GM18867 (cell line): ENCODE measurements around the gene TMEM217.
"Not testable (repeated sequence)": the region's sequence is repeated elsewhere in the genome, so short reads cannot be mapped to it uniquely, and the experiment has no call there.

Experiments
- ATAC-seq: cut with Tn5 transposase; IDR thresholded peaks from one replicate; pipeline ENCODE4 v1.9.1; 2021; ENCODE audit warnings: mild to moderate bottlenecking, moderate library complexity; ENCODE audit not compliant: unreplicated experiment

Gene TMEM217

DNA sequence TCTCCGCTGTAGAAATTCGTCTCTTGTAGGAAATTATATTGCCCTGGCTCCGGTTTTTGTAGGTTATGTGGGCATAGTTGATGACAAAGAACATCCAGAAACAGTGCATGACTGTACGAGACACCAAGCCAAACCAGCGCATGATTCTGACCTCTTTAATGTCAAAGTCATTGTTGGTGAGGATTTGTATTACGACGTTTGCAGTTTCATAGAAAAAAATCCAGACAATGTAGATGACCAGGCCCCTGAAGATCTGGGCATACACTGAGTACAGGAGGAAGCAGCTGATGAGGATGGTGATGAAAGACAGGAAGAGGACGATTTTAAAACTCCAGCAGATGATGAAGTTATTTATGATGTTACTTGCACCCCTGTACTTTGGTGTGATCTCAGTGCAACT lies 39.4 kb downstream of the TMEM217 start:
- ATAC-seq: no peak

DNA sequence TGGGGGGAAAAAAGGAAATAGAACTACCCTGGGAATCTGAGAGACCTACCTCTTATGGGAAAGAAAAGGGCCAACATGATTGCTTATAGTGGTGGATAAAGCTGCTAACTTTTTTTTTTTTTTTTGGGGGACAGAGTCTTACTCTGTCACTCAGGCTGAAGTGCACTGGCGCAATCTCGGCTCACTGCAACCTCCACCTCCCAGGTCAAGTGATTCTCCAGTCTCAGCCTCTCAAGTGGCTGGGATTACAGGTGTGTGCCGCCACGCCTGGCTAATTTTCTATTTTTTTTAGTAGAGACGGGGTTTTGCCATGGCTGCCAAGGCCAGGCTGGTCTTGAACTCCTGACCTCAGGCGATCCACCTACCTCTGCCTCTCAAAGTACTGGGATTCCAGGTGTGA lies 39.9 kb downstream of the TMEM217 start:
- ATAC-seq: no peak

GRCh38 chr6:37212268-37212667 lies 45.7 kb downstream of the TMEM217 start:
- no peak for ATAC-seq

- ATAC-seq: peak; percentile 54
Measured at GRCh38 chr6:37210313-37210968, 47.5 kb downstream of the TMEM217 start.

GRCh38 chr6:37209461-37210205 lies 48.3 kb downstream of the TMEM217 start:
- ATAC-seq: no peak

GRCh38 chr6:37208793-37209192 lies 49.2 kb downstream of the TMEM217 start:
- no peak for ATAC-seq

DNA sequence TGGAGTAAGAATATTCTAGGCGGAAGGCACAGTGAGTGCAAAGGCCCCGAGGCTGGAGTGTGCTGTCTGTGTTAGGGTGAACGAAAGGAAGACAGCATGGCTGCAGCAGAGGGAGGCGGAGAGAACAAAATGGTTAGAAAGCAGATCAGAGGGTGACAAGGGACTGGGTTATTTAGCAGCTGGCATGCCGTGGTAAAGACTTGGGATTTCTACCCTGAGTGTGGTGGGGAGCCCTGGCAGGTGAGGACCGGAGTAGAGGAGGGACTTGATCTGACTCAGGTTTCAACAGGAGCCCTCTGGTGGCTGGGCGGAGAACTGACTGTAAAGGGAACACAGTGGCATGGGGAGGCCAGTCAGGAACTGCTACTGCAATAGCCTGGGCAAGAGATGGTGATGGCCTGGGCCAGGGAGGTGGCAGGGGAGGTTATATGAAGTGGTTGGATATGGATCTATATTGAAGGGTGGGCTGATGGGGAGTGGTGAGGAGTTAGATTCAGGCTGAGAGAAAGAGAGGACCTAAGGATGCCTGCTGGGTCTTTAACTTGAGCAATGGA lies 50.0 kb downstream of the TMEM217 start:
- ATAC-seq: peak; percentile 73

DNA sequence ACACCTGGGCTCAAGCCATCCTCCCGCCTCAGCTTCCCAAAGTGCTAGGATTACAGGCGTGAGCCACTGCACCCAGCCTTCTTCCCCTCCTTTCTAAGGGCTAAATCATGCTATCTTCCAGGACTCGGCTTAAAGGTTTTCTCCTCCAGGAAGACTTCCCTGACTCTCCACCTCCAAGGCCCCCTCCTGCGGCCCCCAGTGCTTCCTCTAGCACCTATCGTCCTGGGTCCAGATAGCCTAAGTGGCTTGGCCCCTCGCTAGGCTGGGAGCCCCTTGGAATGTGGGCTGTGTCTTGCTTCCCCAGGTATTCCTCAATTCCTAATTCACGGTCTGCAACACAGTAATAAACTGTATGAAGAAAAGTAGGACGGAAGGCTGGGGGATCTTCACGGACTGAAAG lies 51.3 kb downstream of the TMEM217 start:
- no peak for ATAC-seq

GRCh38 chr6:37205997-37206340 lies 52.0 kb downstream of the TMEM217 start:
- ATAC-seq: no peak

DNA sequence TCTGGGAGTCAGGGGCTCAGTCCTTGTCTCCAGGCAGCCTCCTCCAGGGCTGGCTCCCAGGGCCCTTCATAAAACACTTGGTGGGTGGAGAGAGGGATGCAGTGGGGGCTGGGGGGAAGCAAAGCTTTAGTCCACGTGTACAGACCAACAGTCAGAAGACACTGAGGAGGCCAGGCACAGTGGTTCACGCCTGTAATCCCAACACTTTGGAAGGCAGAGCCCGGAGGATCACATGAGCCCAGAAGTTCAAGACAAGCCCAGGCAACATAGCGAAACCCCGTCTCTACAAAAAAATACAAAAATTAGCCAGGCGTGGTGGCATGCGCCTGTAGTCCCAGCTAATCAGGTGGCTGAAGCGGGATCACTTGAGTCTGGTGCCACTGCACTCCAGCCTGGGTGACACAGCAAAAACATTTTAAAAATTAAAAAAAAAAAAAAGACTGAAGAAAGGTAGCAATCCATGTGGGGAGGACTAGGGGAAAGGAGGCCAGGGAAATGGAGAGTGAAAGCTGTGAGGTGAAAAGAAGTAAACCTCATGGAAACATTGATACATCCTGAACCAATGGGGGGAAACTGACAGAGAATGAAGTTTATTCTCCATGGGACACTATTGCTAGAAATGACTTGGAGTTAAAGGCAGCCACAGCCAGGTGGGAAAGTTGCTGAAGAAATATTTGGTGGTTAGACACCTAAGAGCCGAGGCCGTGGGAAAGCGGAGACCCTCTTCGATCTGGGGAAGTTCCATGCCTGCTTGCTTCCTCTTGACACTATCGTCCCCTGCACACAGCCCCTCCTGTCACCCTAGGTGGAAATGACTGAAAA lies 52.6 kb downstream of the TMEM217 start:
- ATAC-seq: no peak

DNA sequence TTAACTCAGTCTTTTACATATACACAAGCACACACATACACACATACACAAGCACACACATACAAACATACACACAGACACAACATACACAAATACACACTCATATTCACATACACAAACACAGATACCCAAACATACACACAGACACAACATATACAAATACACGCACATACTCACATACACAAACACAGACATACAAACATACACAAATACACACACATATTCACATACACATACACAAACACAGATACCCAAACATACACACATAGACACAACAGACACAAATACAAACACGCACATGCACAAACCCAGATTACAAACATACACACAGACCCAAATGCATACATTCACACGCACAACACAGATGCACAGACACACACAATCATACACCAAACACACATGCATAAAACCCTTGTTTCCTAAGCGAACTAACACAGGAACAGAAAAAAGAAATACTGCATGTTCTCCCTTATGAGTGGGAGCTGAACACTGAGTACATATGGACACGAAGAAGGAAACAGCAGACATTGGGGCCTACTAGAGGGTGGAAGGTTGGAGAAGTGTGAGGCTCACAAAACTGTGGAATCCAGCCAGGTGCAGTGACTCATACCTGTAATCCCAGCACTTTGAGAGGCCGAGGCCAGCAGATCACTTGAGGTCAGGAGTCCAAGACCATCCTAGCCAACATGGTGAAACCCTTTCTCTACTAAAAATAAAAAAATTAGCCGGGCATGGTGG lies 53.8 kb downstream of the TMEM217 start:
- no peak for ATAC-seq

DNA sequence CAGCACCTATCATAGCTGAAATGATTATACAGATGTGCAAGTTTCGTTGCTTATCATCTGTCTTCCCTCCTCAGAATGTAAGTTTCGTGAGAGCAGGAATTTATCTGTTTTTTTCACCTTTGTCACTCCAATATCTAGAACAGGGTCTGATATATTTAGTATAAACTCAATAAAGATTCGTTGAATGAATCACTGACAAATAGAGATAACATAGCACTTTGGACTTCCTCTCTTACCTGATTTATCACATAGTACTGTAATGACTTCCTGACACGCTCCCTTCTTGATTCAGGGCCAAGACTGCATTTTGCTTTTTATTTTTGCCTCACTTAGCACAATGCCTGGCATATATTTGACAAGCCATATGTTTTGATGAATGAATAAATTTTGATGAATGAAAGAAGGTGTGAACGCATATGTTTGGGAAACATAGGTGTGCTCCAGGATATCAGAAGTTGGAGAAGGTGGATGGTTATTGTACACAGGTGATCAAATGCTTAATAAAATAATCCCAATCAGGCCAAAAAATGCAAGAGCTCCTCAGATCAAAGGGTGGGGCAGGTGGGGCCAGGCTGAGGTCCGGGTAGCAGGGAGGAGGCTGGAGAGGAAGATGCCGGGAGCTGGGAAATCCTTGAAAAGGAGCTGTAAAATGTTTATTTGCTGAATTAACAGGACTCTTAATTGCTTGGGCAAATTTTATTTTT lies 55.0 kb downstream of the TMEM217 start:
- no peak for ATAC-seq

- ATAC-seq: no peak
Measured at GRCh38 chr6:37201726-37202125, 56.2 kb downstream of the TMEM217 start.

- ATAC-seq: no peak
Measured at GRCh38 chr6:37200085-37200484, 57.9 kb downstream of the TMEM217 start.

DNA sequence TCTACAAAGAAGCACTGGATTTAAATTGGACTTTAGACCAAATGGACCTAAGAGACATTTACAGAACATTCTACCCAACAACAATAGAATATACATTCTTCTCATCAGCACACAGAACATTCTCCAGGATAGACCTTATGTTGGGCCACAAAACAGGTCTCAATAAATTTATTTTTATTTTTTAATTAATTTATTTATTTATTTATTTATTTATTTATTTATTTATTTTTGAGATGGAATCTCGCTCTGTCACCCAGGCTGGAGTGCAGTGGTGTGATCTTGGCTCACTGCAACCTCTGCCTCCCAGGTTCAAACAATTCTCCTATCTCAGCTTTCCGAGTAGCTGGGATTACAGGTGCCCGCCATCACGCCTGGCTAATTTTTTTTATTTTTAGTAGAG lies 61.5 kb downstream of the TMEM217 start:
- not testable (repeated sequence) for ATAC-seq

- not testable (repeated sequence) for ATAC-seq
Measured at GRCh38 chr6:37194886-37195285, 63.1 kb downstream of the TMEM217 start.

DNA sequence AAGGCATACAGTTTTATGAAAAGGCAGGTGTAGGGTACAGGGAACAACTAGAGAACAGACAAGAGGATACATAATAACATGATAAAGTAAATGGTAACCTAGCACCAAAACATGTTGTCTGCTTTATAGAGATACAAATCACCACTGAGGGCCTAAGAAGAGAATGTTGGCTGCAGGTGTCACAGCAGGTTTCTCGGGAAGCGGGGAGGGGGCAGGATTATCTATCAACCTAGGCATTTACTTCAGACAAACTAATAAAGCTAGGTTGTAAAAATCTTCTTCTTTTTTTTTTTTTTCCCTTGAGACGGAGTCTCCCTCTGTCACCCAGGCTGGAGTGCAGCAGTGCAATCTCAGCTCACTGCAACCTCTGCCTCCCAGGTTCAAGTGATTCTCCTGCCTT lies 65.3 kb downstream of the TMEM217 start:
- no peak for ATAC-seq

DNA sequence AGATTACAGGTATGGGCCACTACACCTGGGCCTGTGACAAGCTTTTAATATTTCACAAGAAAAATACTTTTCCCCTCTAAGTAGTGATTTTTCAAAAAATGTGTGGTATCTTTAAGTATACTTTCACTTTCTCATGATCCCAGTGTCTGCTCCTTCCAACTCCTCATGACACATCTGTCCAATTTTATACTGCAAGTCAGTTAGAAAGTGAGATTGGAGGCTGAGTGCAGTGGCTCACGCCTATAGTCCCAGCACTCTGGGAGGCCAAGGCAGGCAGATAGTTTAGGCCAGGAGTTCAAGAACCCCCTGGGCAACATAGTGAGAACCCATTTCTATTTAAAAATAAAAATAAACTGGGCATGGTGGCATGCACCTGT lies 67.8 kb downstream of the TMEM217 start:
- no peak for ATAC-seq

DNA sequence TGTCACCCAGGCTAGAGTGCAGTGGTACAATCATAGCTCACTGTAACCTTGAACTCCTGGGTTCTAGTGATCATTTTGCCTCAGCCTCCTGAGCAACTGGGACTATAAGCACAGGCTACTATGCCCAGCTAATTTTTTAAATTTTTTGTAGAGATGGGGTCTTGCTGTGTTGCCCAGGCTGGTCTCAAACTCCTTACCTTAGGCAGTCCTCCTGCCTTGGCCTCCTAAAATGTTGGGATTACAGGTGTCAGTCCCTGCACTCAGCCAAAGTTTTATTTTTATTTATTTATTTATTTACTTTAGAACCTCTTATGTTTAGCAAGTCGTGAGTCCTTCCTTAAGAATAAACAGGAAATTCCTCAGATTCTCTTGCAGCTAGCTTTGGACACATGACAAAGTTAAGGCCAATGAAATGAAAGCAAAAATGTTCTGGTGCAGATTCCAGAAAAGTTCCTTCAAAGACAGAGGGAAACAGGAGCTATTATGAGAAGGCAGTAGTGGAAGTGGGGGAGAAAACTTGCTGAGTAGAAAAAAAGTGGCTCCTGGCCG lies 68.9 kb downstream of the TMEM217 start:
- no peak for ATAC-seq
